Panc1 (cell line): ENCODE data around the gene ING1.

Source experiments
- CTCF ChIP-seq: fragments of 450-650 bp; IDR thresholded peaks from 2 replicates; pipeline ENCODE4 v1.5.1; 2017; ENCODE audit warnings: mild to moderate bottlenecking
- POLR2AphosphoS5 ChIP-seq: IDR thresholded peaks from 2 replicates; pipeline ENCODE4 v1.6.1; 2012; ENCODE audit warnings: mild to moderate bottlenecking, low read depth, low read length, moderate library complexity
- REST ChIP-seq, 2 experiments: IDR thresholded peaks; 2 replicates each; pipeline ENCODE4 v1.6.1; 2011 to 2012; ENCODE audit warnings: low read depth in 2 of 2, control low read depth in 1 of 2, low read length in 1 of 2, mild to moderate bottlenecking in 1 of 2, moderate library complexity in 1 of 2; ENCODE audit not compliant: insufficient read depth in 1 of 2
- SIN3A ChIP-seq: IDR thresholded peaks from 2 replicates; pipeline ENCODE4 v1.6.1; 2012; ENCODE audit warnings: low read depth, mild to moderate bottlenecking, low read length, moderate library complexity, borderline replicate concordance; ENCODE audit not compliant: insufficient read depth
- TCF7L2 ChIP-seq: IDR thresholded peaks from 2 replicates; pipeline ENCODE4 v1.6.1; 2011; ENCODE audit warnings: mild to moderate bottlenecking, low read depth, low read length, inconsistent platforms

- no peak for TF ChIP-seq POLR2AphosphoS5
- TF ChIP-seq CTCF: no peak
- no peak for TF ChIP-seq SIN3A
- TF ChIP-seq REST (IDR thresholded peaks at IDR 0.05; ENCODE audit: insufficient read depth in 1 of 2, low read depth in 2 of 2, low read length in 1 of 2): no peak
- TF ChIP-seq TCF7L2: no peak
These were observed 14.1 kb upstream of the ING1 start for GRCh38 chr13:110699148-110700145.
